NT2/D1 (cell line): ENCODE data around the gene CKLF.

ENCODE experiments used
- SUZ12 ChIP-seq: IDR thresholded peaks from 2 replicates; pipeline ENCODE4 v1.6.1; 2011; ENCODE audit not compliant: insufficient read length, insufficient read depth; ENCODE audit errors: extremely low read depth
- YY1 ChIP-seq: IDR thresholded peaks from 2 replicates; pipeline ENCODE4 v1.6.1; 2011; ENCODE audit not compliant: insufficient read length, insufficient read depth
- ZNF274 ChIP-seq: IDR thresholded peaks from 2 replicates; pipeline ENCODE4 v1.6.1; 2011; ENCODE audit warnings: mild to moderate bottlenecking, low read depth, low read length

- no peak for TF ChIP-seq ZNF274
- no peak for TF ChIP-seq YY1
- no peak for TF ChIP-seq SUZ12
These were observed 15.9 kb upstream of the CKLF start for GRCh38 chr16:66536525-66536924.
